ENCODE measurements around the gene CTF1.

DNA sequence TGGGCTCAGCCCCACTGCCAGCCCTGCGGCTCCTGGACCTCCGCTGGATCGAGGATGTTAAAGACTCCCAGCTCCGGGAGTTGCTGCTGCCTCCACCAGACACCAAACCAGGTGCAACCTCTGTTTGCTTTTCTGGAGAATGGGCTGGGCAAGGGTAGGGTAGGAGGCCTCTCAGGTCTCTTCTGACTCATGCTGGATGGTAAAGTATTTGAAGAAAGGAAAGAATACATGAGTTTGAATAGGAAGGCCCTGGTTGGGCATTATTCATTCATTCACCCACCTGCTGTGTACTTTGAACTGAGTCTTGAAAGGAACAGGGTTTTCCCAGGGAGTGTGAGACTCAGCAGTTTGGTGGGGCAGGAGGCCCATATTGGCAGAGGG lies 46.0 kb downstream of the CTF1 start:
- TF ChIP-seq SMC3 (IDR thresholded peaks at IDR 0.05) (no peak), JUN (IDR thresholded peaks at IDR 0.05) (no peak), MYC (IDR thresholded peaks at IDR 0.05; ENCODE audit: borderline replicate concordance, low read length) (no peak), TP53 (CRISPR knock-in tag; IDR thresholded peaks at IDR 0.05) (no peak), KDM1A (IDR thresholded peaks at IDR 0.05; ENCODE audit: low read depth) (no peak), POLR2A (IDR thresholded peaks at IDR 0.05; ENCODE audit: low read length) (no peak), EP300 (IDR thresholded peaks at IDR 0.05) (no peak), ZFP36 (IDR thresholded peaks at IDR 0.05; ENCODE audit: borderline replicate concordance, partially characterized antibody) (no peak)
- TF ChIP-seq, protein P1, sequence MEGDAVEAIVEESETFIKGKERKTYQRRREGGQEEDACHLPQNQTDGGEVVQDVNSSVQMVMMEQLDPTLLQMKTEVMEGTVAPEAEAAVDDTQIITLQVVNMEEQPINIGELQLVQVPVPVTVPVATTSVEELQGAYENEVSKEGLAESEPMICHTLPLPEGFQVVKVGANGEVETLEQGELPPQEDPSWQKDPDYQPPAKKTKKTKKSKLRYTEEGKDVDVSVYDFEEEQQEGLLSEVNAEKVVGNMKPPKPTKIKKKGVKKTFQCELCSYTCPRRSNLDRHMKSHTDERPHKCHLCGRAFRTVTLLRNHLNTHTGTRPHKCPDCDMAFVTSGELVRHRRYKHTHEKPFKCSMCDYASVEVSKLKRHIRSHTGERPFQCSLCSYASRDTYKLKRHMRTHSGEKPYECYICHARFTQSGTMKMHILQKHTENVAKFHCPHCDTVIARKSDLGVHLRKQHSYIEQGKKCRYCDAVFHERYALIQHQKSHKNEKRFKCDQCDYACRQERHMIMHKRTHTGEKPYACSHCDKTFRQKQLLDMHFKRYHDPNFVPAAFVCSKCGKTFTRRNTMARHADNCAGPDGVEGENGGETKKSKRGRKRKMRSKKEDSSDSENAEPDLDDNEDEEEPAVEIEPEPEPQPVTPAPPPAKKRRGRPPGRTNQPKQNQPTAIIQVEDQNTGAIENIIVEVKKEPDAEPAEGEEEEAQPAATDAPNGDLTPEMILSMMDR (IDR thresholded peaks at IDR 0.05): no peak
- TF ChIP-seq, protein P2, sequence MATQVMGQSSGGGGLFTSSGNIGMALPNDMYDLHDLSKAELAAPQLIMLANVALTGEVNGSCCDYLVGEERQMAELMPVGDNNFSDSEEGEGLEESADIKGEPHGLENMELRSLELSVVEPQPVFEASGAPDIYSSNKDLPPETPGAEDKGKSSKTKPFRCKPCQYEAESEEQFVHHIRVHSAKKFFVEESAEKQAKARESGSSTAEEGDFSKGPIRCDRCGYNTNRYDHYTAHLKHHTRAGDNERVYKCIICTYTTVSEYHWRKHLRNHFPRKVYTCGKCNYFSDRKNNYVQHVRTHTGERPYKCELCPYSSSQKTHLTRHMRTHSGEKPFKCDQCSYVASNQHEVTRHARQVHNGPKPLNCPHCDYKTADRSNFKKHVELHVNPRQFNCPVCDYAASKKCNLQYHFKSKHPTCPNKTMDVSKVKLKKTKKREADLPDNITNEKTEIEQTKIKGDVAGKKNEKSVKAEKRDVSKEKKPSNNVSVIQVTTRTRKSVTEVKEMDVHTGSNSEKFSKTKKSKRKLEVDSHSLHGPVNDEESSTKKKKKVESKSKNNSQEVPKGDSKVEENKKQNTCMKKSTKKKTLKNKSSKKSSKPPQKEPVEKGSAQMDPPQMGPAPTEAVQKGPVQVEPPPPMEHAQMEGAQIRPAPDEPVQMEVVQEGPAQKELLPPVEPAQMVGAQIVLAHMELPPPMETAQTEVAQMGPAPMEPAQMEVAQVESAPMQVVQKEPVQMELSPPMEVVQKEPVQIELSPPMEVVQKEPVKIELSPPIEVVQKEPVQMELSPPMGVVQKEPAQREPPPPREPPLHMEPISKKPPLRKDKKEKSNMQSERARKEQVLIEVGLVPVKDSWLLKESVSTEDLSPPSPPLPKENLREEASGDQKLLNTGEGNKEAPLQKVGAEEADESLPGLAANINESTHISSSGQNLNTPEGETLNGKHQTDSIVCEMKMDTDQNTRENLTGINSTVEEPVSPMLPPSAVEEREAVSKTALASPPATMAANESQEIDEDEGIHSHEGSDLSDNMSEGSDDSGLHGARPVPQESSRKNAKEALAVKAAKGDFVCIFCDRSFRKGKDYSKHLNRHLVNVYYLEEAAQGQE (IDR thresholded peaks at IDR 0.05): no peak

All from A549 (cell line).